Tibial artery (tissue), 4 donors: ENCODE data around the gene XK.

Experiments used
- DNase-seq, 2 donors: peaks; one replicate each; pipeline ENCODE4 v3.0.0-alpha.2; 2019
- H3K27ac ChIP-seq, 2 donors: fragments of 200-600 bp; sonication (generic) in 1 of 2; 1 replicate in 1 of 2; 2 replicates in 1 of 2; pipeline ENCODE4 v1.5.1; 2018 to 2019; ENCODE audit warnings: mild to moderate bottlenecking in 1 of 2
- H3K27me3 ChIP-seq, 2 donors: fragments of 200-600 bp; sonication (generic) in 1 of 2; one replicate each; pipeline versions ENCODE4 v1.5.1 to v1.6.0; 2016 to 2019
- H3K36me3 ChIP-seq, 3 donors: fragments of 200-600 bp; sonication (generic) in 2 of 3; one replicate each; pipeline ENCODE4 v1.5.1; 2016 to 2019; ENCODE audit warnings: mild to moderate bottlenecking in 2 of 3
- H3K4me1 ChIP-seq, 4 donors: fragments of 200-600 bp; sonication (generic) in 2 of 4; 1 replicate in 3 of 4; 2 replicates in 1 of 4; pipeline ENCODE4 v1.5.1; 2016 to 2019
- H3K4me3 ChIP-seq, 2 donors: fragments of 200-600 bp; sonication (generic) in 1 of 2; 1 replicate in 1 of 2; 2 replicates in 1 of 2; pipeline ENCODE4 v1.5.1; 2018 to 2019; ENCODE audit warnings: mild to moderate bottlenecking in 2 of 2
- H3K9me3 ChIP-seq, 3 donors: fragments of 200-600 bp; sonication (generic) in 1 of 3; one replicate each; pipeline ENCODE4 v1.5.1; 2016 to 2019
- CTCF ChIP-seq, 2 experiments: fragments of 200-600 bp in 1 of 2; fragments of 450-650 bp in 1 of 2; IDR thresholded peaks; one replicate each; pipeline ENCODE4 v1.5.1; 2017 to 2019; ENCODE audit warnings: antibody characterized with exemption in 2 of 2, mild to moderate bottlenecking in 1 of 2, moderate library complexity in 1 of 2
- intact Hi-C: fragments of 100-400 bp; cut with DNase I; formaldehyde crosslinking; loops from one replicate; pipeline ENCODE4 v1.15.0; 2023; ENCODE audit warnings: low total_unique reads

XK gene

GRCh38 chrX:37746218-37746941 is 60.8 kb downstream of the XK start:
- H3K4me1 ChIP-seq: no peaks in the 10 kb centered on the region
- no peaks in the 10 kb centered on the region for H3K36me3 ChIP-seq
- intact Hi-C loops: loop anchor here (10.0 kb wide), 1 partner anchor 418 kb away; no protein-coding TSS in a partner anchor
- H3K4me3 ChIP-seq: no peak overlapping the region
- TF ChIP-seq CTCF (IDR thresholded peaks at IDR 0.05): no peak
- no peaks in the 10 kb centered on the region for H3K9me3 ChIP-seq
- H3K27me3 ChIP-seq: no peaks in the 10 kb centered on the region
- no peak for DNase-seq
- no peak overlapping the region for H3K27ac ChIP-seq

- Histone ChIP-seq H3K4me1 (no peaks in the 10 kb centered on the region), H3K9me3 (no peaks in the 10 kb centered on the region), H3K36me3 (no peaks in the 10 kb centered on the region), H3K27me3 (no peaks in the 10 kb centered on the region), H3K4me3 (no peak overlapping the region), H3K27ac (no peak overlapping the region)
- no peak for TF ChIP-seq CTCF (IDR thresholded peaks at IDR 0.05)
- intact Hi-C loops: loop anchor here (10.0 kb wide), 1 partner anchor 418 kb away; no protein-coding TSS in a partner anchor
- DNase-seq: no peak
These were observed 61.4 kb downstream of the XK start for GRCh38 chrX:37746951-37747350.

GRCh38 chrX:37752281-37752680 is 66.7 kb downstream of the XK start:
- intact Hi-C loops: no loop called here
- no peak for TF ChIP-seq CTCF (IDR thresholded peaks at IDR 0.05)
- Histone ChIP-seq H3K4me3 (no peak overlapping the region), H3K36me3 (no peaks in the 10 kb centered on the region), H3K4me1 (no peaks in the 10 kb centered on the region), H3K9me3 (no peaks in the 10 kb centered on the region), H3K27ac (no peak overlapping the region), H3K27me3 (no peaks in the 10 kb centered on the region)
- no peak for DNase-seq

- DNase-seq: no peak
- Histone ChIP-seq H3K4me1 (no peaks in the 10 kb centered on the region), H3K4me3 (no peak overlapping the region), H3K36me3 (no peaks in the 10 kb centered on the region), H3K27me3 (no peaks in the 10 kb centered on the region), H3K9me3 (no peaks in the 10 kb centered on the region), H3K27ac (no peak overlapping the region)
- intact Hi-C loops: no loop called here
- no peak for TF ChIP-seq CTCF (IDR thresholded peaks at IDR 0.05)
These were observed 67.3 kb downstream of the XK start for GRCh38 chrX:37752936-37753335.

- Histone ChIP-seq H3K36me3 (no peaks in the 10 kb centered on the region), H3K4me3 (no peak overlapping the region), H3K27me3 (no peaks in the 10 kb centered on the region), H3K27ac (no peak overlapping the region), H3K4me1 (no peaks in the 10 kb centered on the region), H3K9me3 (no peaks in the 10 kb centered on the region)
- intact Hi-C loops: no loop called here
- DNase-seq: no peak
- TF ChIP-seq CTCF (IDR thresholded peaks at IDR 0.05): no peak
These were observed 67.8 kb downstream of the XK start for GRCh38 chrX:37753384-37753783.
